Loucy (cell line): ENCODE measurements around the gene CFAP20DC.

Experiments
- H2AFZ ChIP-seq: fragments of 200-600 bp; sonication (generic); 2 replicates; pipeline ENCODE4 v1.6.0; 2016; ENCODE audit warnings: antibody characterized with exemption, mild to moderate bottlenecking, low read length, moderate library complexity
- H3F3A ChIP-seq: fragments of 200-600 bp; 2 replicates; pipeline ENCODE4 v1.6.0; 2016; ENCODE audit warnings: antibody characterized with exemption, low read depth, mild to moderate bottlenecking
- H3K27me3 ChIP-seq: fragments of 200-600 bp; sonication (generic); 2 replicates; pipeline ENCODE4 v1.6.1; 2014; ENCODE audit warnings: low read length, mild to moderate bottlenecking; ENCODE audit not compliant: insufficient read depth, poor library complexity, severe bottlenecking
- H3K36me3 ChIP-seq: fragments of 200-600 bp; sonication (generic); 2 replicates; pipeline ENCODE4 v1.6.1; 2016; ENCODE audit warnings: low read length; ENCODE audit not compliant: insufficient read depth
- H3K4me1 ChIP-seq: fragments of 200-600 bp; sonication (generic); 2 replicates; pipeline ENCODE4 v1.5.1; 2014; ENCODE audit warnings: low read length, mild to moderate bottlenecking; ENCODE audit not compliant: insufficient read depth, poor library complexity, severe bottlenecking
- H3K4me2 ChIP-seq: fragments of 200-600 bp; sonication (generic); 2 replicates; pipeline ENCODE4 v1.6.0; 2014; ENCODE audit warnings: antibody characterized with exemption, low read length, low read depth, mild to moderate bottlenecking; ENCODE audit not compliant: poor library complexity, severe bottlenecking
- H3K4me3 ChIP-seq: fragments of 200-600 bp; sonication (generic); 2 replicates; pipeline ENCODE4 v1.5.1; 2014; ENCODE audit warnings: low read length, mild to moderate bottlenecking, mixed read lengths; ENCODE audit not compliant: poor library complexity, severe bottlenecking
- H3K79me2 ChIP-seq: fragments of 200-600 bp; sonication (generic); 2 replicates; pipeline ENCODE4 v1.6.1; 2014; ENCODE audit warnings: low read length; ENCODE audit not compliant: insufficient read depth
- H3K9ac ChIP-seq: fragments of 200-600 bp; sonication (generic); 2 replicates; pipeline ENCODE4 v1.6.0; 2014; ENCODE audit warnings: mild to moderate bottlenecking, low read depth, low read length, moderate library complexity; ENCODE audit not compliant: poor library complexity, severe bottlenecking
- H3K9me2 ChIP-seq: fragments of 200-600 bp; sonication (generic); replicated peaks from 2 replicates; pipeline ENCODE4 v1.6.1; 2016; ENCODE audit warnings: low read depth, low read length, mixed read lengths
- H3K9me3 ChIP-seq: fragments of 200-600 bp; sonication (generic); 2 replicates; pipeline ENCODE4 v1.6.1; 2014; ENCODE audit warnings: mild to moderate bottlenecking, antibody characterized with exemption, low read length, low read depth; ENCODE audit not compliant: insufficient read depth
- H4K20me1 ChIP-seq: fragments of 200-600 bp; sonication (generic); 2 replicates; pipeline ENCODE4 v1.6.0; 2014; ENCODE audit warnings: antibody characterized with exemption, low read length, mild to moderate bottlenecking; ENCODE audit not compliant: insufficient read depth, poor library complexity, severe bottlenecking
- EZH2phosphoT487 ChIP-seq: fragments of 200-600 bp; IDR thresholded peaks from 2 replicates; pipeline ENCODE4 v1.6.1; 2018; ENCODE audit warnings: antibody characterized with exemption, mild to moderate bottlenecking, moderate library complexity, borderline replicate concordance
- TF ChIP-seq, protein P1 (sequence below): fragments of 200-600 bp; sonication (generic); conservative IDR thresholded peaks from 2 replicates; pipeline ENCODE4 v1.5.1; 2014; ENCODE audit warnings: mild to moderate bottlenecking, antibody characterized with exemption, low read length

The CFAP20DC gene

DNA sequence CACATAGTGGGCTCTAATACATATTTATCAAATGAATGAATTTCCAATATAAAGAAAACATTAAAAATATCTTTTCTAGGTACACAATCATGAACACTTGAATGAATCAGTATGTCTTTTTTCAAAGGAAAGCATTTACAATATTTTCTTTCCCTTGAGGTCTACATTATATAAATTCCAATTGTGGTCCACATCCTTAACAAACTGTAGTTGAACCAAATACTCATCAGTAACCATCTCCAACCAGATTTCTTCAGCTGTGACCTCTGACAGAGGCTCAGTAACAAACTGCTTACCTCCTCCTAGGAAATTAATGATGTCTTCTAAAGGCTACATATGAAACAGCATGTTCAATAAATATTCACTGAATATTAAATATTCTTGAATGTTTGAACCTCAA is 58.8 kb downstream of the CFAP20DC start:
- no peak overlapping the region for H2AFZ ChIP-seq
- H3K4me3 ChIP-seq, result no peak overlapping the region
- no peaks in the 10 kb centered on the region for H3K4me1 ChIP-seq
- no peak overlapping the region for H3K4me2 ChIP-seq
- H3K27me3 ChIP-seq, result no peaks in the 10 kb centered on the region
- no peaks in the 10 kb centered on the region for H3K9me3 ChIP-seq
- H3K9ac ChIP-seq, result no peak overlapping the region
- no peaks in the 10 kb centered on the region for H3K9me2 ChIP-seq
- no peaks in the 10 kb centered on the region for H4K20me1 ChIP-seq
- TF ChIP-seq, protein P1, sequence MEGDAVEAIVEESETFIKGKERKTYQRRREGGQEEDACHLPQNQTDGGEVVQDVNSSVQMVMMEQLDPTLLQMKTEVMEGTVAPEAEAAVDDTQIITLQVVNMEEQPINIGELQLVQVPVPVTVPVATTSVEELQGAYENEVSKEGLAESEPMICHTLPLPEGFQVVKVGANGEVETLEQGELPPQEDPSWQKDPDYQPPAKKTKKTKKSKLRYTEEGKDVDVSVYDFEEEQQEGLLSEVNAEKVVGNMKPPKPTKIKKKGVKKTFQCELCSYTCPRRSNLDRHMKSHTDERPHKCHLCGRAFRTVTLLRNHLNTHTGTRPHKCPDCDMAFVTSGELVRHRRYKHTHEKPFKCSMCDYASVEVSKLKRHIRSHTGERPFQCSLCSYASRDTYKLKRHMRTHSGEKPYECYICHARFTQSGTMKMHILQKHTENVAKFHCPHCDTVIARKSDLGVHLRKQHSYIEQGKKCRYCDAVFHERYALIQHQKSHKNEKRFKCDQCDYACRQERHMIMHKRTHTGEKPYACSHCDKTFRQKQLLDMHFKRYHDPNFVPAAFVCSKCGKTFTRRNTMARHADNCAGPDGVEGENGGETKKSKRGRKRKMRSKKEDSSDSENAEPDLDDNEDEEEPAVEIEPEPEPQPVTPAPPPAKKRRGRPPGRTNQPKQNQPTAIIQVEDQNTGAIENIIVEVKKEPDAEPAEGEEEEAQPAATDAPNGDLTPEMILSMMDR, result no peak
- no peak for TF ChIP-seq EZH2phosphoT487
- no peaks in the 10 kb centered on the region for H3K79me2 ChIP-seq
- no peaks in the 10 kb centered on the region for H3K36me3 ChIP-seq
- no peaks in the 10 kb centered on the region for H3F3A ChIP-seq

DNA sequence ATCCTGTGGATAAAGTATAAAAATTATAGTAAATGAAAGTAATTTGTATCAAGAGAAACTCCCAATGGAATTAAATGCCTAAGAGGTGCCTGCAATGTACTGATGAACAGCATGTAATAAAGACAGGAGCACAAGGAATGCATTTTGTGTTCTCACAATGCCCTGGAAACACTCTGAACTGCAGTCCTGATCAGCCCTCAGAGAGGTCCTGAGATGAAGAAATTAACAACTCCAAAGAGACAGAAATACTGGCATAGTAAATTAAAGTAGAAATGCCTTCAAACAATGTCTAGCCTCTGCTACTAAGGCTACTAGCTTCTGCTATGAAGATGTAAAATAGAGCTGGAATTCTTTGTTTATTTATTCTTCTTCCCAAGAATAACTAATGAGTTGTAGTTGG is 59.9 kb downstream of the CFAP20DC start:
- Histone ChIP-seq H3K79me2 (no peaks in the 10 kb centered on the region), H3K36me3 (no peaks in the 10 kb centered on the region), H3K4me2 (no peak overlapping the region), H3K9me3 (no peaks in the 10 kb centered on the region), H3K9me2 (no peaks in the 10 kb centered on the region), H4K20me1 (no peaks in the 10 kb centered on the region), H3K9ac (no peak overlapping the region), H3F3A (no peaks in the 10 kb centered on the region), H3K4me1 (no peaks in the 10 kb centered on the region), H3K27me3 (no peaks in the 10 kb centered on the region), H3K4me3 (no peak overlapping the region), H2AFZ (no peak overlapping the region)
- no peak for TF ChIP-seq EZH2phosphoT487
- TF ChIP-seq, protein P1, result no peak

DNA sequence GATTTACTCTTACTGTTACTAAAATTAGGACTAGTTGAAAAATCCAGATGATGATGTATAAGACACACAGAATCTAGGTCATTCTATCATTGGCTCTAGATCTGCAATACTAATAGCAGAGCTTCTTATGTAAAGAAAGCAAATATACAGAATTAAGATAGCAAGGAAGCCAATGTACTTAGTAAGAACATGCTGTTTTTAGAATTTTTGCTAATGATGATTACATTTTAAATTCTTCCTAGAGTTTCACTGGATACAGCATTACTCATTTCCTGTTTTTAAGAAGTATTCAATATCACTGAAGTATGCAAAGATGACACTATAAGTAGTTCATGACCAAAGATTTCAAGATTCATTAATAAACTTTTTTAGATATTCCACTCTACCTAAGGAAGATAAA is 60.7 kb downstream of the CFAP20DC start:
- H3K9me2 ChIP-seq, result no peaks in the 10 kb centered on the region

More for the DNA sequence above, 60.7 kb downstream of the CFAP20DC start:
- Histone ChIP-seq H2AFZ (no peak overlapping the region), H4K20me1 (no peaks in the 10 kb centered on the region), H3K79me2 (no peaks in the 10 kb centered on the region), H3F3A (no peaks in the 10 kb centered on the region), H3K36me3 (no peaks in the 10 kb centered on the region), H3K9me3 (no peaks in the 10 kb centered on the region), H3K27me3 (no peaks in the 10 kb centered on the region), H3K4me3 (no peak overlapping the region), H3K4me1 (no peaks in the 10 kb centered on the region), H3K4me2 (no peak overlapping the region), H3K9ac (no peak overlapping the region)
- TF ChIP-seq, protein P1, result no peak
- no peak for TF ChIP-seq EZH2phosphoT487
